NB4 (cell line): ENCODE measurements around the gene TM9SF3.

Source experiments
- DNase-seq: peaks from one replicate; pipeline ENCODE4 v3.0.0; 2010; ENCODE audit warnings: low read depth
- H3K4me3 ChIP-seq: one replicate; pipeline ENCODE4 v1.5.1; 2011; ENCODE audit warnings: mild to moderate bottlenecking, low read depth, low read length, moderate library complexity
- CTCF ChIP-seq: IDR thresholded peaks from one replicate; pipeline ENCODE4 v1.5.1; 2012; ENCODE audit warnings: low read depth, low read length
- MAX ChIP-seq: IDR thresholded peaks from 2 replicates; pipeline ENCODE4 v1.6.1; 2011; ENCODE audit warnings: low read depth, low read length
- MYC ChIP-seq: IDR thresholded peaks from 2 replicates; pipeline ENCODE4 v1.6.1; 2011; ENCODE audit warnings: low read depth, low read length
- POLR2A ChIP-seq: IDR thresholded peaks from 2 replicates; pipeline ENCODE4 v1.6.1; 2011; ENCODE audit warnings: mild to moderate bottlenecking; ENCODE audit not compliant: insufficient read length; ENCODE audit errors: extremely low read depth

Gene TM9SF3

GRCh38 chr10:96616961-96617360 is 30.1 kb upstream of the TM9SF3 start:
- no peak overlapping the region for H3K4me3 ChIP-seq
- no peak for DNase-seq
- TF ChIP-seq MYC (no peak), CTCF (no peak), POLR2A (no peak), MAX (no peak)

- no peak for DNase-seq
- no peak overlapping the region for H3K4me3 ChIP-seq
- TF ChIP-seq MYC (no peak), POLR2A (no peak), MAX (no peak), CTCF (no peak)
Measured at GRCh38 chr10:96614515-96614914, 27.7 kb upstream of the TM9SF3 start.

GRCh38 chr10:96613576-96613975 is 26.8 kb upstream of the TM9SF3 start:
- H3K4me3 ChIP-seq: no peak overlapping the region
- no peak for TF ChIP-seq POLR2A
- TF ChIP-seq MAX: no peak
- no peak for TF ChIP-seq CTCF
- TF ChIP-seq MYC: no peak
- no peak for DNase-seq

- DNase-seq: no peak
- TF ChIP-seq MAX (no peak), POLR2A (no peak), MYC (no peak), CTCF (no peak)
- no peak overlapping the region for H3K4me3 ChIP-seq
Measured at GRCh38 chr10:96612055-96612830, 25.4 kb upstream of the TM9SF3 start.

GRCh38 chr10:96610817-96611216 is 24.0 kb upstream of the TM9SF3 start:
- TF ChIP-seq POLR2A (no peak), MAX (no peak), MYC (no peak)
- DNase-seq: peak; percentile 45

GRCh38 chr10:96609510-96609909 is 22.7 kb upstream of the TM9SF3 start:
- TF ChIP-seq MAX: no peak
- no peak for TF ChIP-seq POLR2A
- TF ChIP-seq MYC: no peak
- TF ChIP-seq CTCF: no peak
- DNase-seq: no peak
- no peak overlapping the region for H3K4me3 ChIP-seq

More at GRCh38 chr10:96610817-96611216, 24.0 kb upstream of the TM9SF3 start:
- no peak overlapping the region for H3K4me3 ChIP-seq
